ENCODE results near the gene RCN1. TPM values are rescaled to one million over a fixed set of nuclear protein-coding genes. Genes with fewer than 3 reads are reported as not detected.

RCN1 gene
- total RNA-seq, result 10 to 100 TPM; 40.0 to 65.1 (median 55.9) TPM

- H3K4me1 ChIP-seq, result peaks cover 0 to 60% (median 13%) of the 10 kb centered on the region in 4 donors
- TF ChIP-seq EP300 (IDR thresholded peaks at IDR 0.05) (no peak), POLR2A (IDR thresholded peaks at IDR 0.05) (peak in 1 of 2 donors; percentile 67)
- TF ChIP-seq, protein P1, sequence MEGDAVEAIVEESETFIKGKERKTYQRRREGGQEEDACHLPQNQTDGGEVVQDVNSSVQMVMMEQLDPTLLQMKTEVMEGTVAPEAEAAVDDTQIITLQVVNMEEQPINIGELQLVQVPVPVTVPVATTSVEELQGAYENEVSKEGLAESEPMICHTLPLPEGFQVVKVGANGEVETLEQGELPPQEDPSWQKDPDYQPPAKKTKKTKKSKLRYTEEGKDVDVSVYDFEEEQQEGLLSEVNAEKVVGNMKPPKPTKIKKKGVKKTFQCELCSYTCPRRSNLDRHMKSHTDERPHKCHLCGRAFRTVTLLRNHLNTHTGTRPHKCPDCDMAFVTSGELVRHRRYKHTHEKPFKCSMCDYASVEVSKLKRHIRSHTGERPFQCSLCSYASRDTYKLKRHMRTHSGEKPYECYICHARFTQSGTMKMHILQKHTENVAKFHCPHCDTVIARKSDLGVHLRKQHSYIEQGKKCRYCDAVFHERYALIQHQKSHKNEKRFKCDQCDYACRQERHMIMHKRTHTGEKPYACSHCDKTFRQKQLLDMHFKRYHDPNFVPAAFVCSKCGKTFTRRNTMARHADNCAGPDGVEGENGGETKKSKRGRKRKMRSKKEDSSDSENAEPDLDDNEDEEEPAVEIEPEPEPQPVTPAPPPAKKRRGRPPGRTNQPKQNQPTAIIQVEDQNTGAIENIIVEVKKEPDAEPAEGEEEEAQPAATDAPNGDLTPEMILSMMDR (IDR thresholded peaks at IDR 0.05), result no peak
- peak within 1 kb of the TSS; percentile 83 to 97 (median 93) for H3K27ac ChIP-seq
- DNase-seq (ENCODE audit: low spot score in 2 of 2), result peak; percentile 19 to 23
- no peaks in the 10 kb centered on the region for H3K36me3 ChIP-seq
- H3K27me3 ChIP-seq, result no peaks in the 10 kb centered on the region
- no peaks in the 10 kb centered on the region for H3K9me3 ChIP-seq
- 3% methylated on average over 59 to 65 of the region's 79 CpGs for WGBS, 2 donors
- peak within 1 kb of the TSS; percentile 63 to 97 (median 88) for H3K4me3 ChIP-seq
Observed at GRCh38 chr11:32090545-32091370, at the start of gene RCN1. RCN1 (plus strand) TSS chr11:32091074; CDS start chr11:32091197, 123 bp downstream.

DNA sequence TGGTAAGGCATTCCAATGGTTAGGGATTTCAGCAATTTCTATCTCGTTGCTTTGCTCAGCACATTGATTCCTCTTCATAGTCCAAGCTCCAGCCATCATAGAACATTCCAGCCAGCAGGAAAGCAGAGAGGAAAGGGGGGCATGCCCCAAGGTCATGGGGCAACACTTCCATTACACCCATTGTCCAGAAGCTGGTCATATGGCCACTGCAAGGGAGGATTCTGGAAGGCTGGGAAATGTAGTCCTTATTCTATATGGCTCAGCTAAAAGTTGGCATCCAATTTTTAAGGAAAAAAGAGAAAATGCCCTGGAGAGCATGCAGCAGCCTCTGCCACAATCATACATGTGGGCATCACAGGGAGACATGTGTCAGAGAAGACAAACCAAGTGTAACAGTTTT is 47.1 kb upstream of the RCN1 start:
- no peak overlapping the region for H3K4me3 ChIP-seq
- TF ChIP-seq EP300 (IDR thresholded peaks at IDR 0.05) (no peak), POLR2A (IDR thresholded peaks at IDR 0.05) (no peak)
- TF ChIP-seq, protein P1 (IDR thresholded peaks at IDR 0.05), result no peak
- H3K27me3 ChIP-seq, result peaks cover 0 to 4% of the 10 kb centered on the region in 2 donors
- WGBS, 2 donors, result 29 to 33% methylated on average over 1 of the region's 1 CpG
- no peaks in the 10 kb centered on the region for H3K9me3 ChIP-seq
- DNase-seq (ENCODE audit: low spot score in 2 of 2), result no peak
- H3K36me3 ChIP-seq, result no peaks in the 10 kb centered on the region
- peaks cover 0 to 7% (median 0%) of the 10 kb centered on the region in 4 donors for H3K4me1 ChIP-seq
- H3K27ac ChIP-seq, result peak overlapping the region in 1 of 4 donors; percentile 34

DNA sequence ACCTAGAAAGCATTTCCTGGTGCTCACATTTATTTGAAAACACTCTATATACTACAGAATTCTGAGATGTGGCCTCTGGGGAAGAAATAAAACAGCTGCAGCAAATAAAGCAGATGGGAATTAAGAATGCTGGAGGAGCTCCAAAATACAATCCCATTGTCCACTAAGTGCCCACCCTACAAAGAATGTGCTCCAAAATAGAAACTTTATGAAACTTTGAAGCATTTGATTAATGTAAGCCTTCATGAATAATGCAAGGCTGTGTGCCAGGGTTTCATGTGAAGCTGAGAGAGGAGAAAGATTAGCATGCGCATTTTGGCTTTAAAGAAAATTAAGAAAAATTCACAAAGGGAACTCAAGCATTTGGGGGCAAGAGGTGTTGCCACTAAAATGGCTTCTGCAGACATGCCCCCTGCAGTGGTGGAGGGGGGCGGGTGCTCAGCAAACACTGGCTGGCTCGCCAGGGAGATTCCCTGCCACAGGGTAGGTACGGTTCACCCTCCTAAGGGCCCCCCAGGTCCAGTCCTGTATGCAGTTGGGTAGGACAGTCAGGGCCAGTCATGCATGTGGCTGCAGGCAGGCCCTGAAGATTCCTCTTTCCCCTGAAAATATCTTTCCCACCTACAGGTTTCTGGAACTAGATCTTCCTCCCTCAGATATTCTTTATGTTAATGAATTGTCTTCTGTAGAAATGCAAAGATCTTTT is 46.6 kb upstream of the RCN1 start:
- Histone ChIP-seq H3K36me3 (no peaks in the 10 kb centered on the region), H3K27ac (peak overlapping the region in 1 of 4 donors; percentile 34), H3K4me3 (no peak overlapping the region), H3K9me3 (no peaks in the 10 kb centered on the region), H3K4me1 (peaks cover 0 to 7% (median 0%) of the 10 kb centered on the region in 4 donors), H3K27me3 (peaks cover 0 to 4% of the 10 kb centered on the region in 2 donors)
- 38 to 49% methylated on average over 4 of the region's 4 CpGs for WGBS, 2 donors
- TF ChIP-seq POLR2A (IDR thresholded peaks at IDR 0.05), result no peak
- TF ChIP-seq, protein P1 (IDR thresholded peaks at IDR 0.05), result no peak
- TF ChIP-seq EP300 (IDR thresholded peaks at IDR 0.05), result no peak
- DNase-seq (ENCODE audit: low spot score in 2 of 2), result no peak

- Histone ChIP-seq H3K4me1 (peaks cover 0 to 7% (median 0%) of the 10 kb centered on the region in 4 donors), H3K27ac (no peak overlapping the region), H3K36me3 (no peaks in the 10 kb centered on the region), H3K4me3 (no peak overlapping the region), H3K9me3 (no peaks in the 10 kb centered on the region), H3K27me3 (peaks cover 0 to 2% of the 10 kb centered on the region in 2 donors)
- TF ChIP-seq EP300 (IDR thresholded peaks at IDR 0.05) (no peak), POLR2A (IDR thresholded peaks at IDR 0.05) (no peak)
- TF ChIP-seq, protein P1 (IDR thresholded peaks at IDR 0.05), result no peak
- no peak for DNase-seq (ENCODE audit: low spot score in 2 of 2)
Observed at GRCh38 chr11:32045456-32045855, 45.4 kb upstream of the RCN1 start.

GRCh38 chr11:32050264-32050663 is 40.6 kb upstream of the RCN1 start:
- 79 to 87% methylated on average over 4 of the region's 4 CpGs for WGBS, 2 donors
- no peaks in the 10 kb centered on the region for H3K9me3 ChIP-seq
- DNase-seq (ENCODE audit: low spot score in 2 of 2), result no peak
- H3K27me3 ChIP-seq, result no peaks in the 10 kb centered on the region
- H3K4me1 ChIP-seq, result no peaks in the 10 kb centered on the region
- no peak overlapping the region for H3K4me3 ChIP-seq
- TF ChIP-seq EP300 (IDR thresholded peaks at IDR 0.05), result no peak
- H3K36me3 ChIP-seq, result no peaks in the 10 kb centered on the region
- no peak overlapping the region for H3K27ac ChIP-seq

Measured in tibial nerve (tissue), 4 donors.